C4-2B (cell line): ENCODE data around the gene MTPN.

ENCODE experiments used
- H3K27ac ChIP-seq: fragments of 450-650 bp; 2 replicates; pipeline ENCODE4 v1.5.1; 2017
- CTCF ChIP-seq: fragments of 450-650 bp; conservative IDR thresholded peaks from 2 replicates; pipeline ENCODE4 v1.5.1; 2017; ENCODE audit warnings: mild to moderate bottlenecking
- ZFX ChIP-seq: fragments of 450-650 bp; IDR thresholded peaks from 2 replicates; pipeline ENCODE4 v1.6.1; 2017

Gene MTPN

DNA sequence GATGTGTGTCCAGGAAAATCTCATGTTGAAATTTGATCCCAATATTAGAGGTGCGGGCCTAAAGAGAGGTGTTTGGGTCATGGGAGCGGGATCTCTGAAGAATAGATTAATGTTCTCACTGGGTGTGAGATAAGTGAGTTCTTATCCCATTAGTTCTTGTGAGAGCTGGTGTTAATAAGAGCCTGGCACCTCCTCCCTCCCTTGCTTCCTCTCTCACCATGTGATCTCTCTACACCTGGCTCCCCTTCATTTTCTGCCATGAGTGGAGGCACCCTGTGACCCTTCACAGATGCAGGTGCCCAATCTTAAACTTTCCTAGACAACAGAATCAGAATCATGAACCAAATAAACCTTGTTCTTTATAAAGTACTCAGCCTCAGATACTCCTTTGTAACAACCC, 19.5 kb downstream of the MTPN start:
- H3K27ac ChIP-seq = no peak overlapping the region
- no peak for TF ChIP-seq ZFX
- no peak for TF ChIP-seq CTCF

DNA sequence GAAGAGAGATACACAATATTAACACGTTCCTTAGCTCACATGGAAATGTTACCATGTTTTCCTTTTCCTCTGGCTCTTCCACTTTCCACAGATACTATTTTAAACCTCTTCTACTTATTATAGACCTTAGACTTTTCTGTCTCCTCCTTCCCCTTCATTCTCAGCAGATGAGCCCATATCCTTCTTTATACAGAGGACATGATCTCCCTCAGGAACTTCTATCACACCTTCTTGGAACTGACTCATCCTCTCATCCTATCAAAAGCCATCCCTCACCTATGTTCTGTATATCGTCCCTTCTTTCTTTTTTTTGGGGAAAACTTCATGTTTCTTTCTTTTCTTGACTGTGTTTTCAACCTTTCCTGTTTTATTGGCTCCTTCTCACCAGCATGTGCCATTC, 20.8 kb downstream of the MTPN start:
- H3K27ac ChIP-seq = no peak overlapping the region
- TF ChIP-seq ZFX (no peak), CTCF (no peak)

- TF ChIP-seq ZFX (no peak), CTCF (no peak)
These were observed 26.2 kb downstream of the MTPN start for GRCh38 chr7:135950972-135951371.

DNA sequence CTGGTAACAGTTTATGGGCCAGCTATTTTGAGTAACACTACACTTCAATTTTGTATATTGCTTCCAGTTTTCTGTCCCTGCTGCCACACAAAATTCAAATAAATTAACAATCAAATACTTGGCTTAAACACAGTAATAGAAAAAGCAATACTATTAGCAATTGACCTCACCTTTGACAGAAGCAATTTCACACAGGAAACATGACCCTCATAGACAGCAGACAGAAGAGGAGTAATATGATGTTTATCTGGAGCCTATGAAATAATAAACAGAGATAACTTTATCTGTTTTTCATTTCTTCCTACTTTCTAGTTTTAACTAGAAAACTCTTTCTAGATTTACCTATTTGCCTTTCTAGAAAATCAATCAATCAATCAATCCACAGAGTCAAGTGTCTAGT, 26.7 kb downstream of the MTPN start:
- no peak overlapping the region for H3K27ac ChIP-seq
- TF ChIP-seq ZFX = no peak
- TF ChIP-seq CTCF = no peak

More at GRCh38 chr7:135950972-135951371, 26.2 kb downstream of the MTPN start:
- no peak overlapping the region for H3K27ac ChIP-seq

GRCh38 chr7:135946289-135947055, 30.7 kb downstream of the MTPN start:
- H3K27ac ChIP-seq = no peak overlapping the region
- no peak for TF ChIP-seq CTCF
- TF ChIP-seq ZFX = no peak

- TF ChIP-seq CTCF = no peak
- no peak overlapping the region for H3K27ac ChIP-seq
These were observed 32.4 kb downstream of the MTPN start for GRCh38 chr7:135944753-135945152.

GRCh38 chr7:135943134-135943879, 33.9 kb downstream of the MTPN start:
- TF ChIP-seq ZFX = no peak
- H3K27ac ChIP-seq = no peak overlapping the region

GRCh38 chr7:135942614-135943013, 34.5 kb downstream of the MTPN start:
- TF ChIP-seq ZFX = no peak
- no peak for TF ChIP-seq CTCF
- no peak overlapping the region for H3K27ac ChIP-seq
